GM12878 (cell line): ENCODE data around the gene CFLAR. TPM values are rescaled to one million over a fixed set of nuclear protein-coding genes. Genes with fewer than 3 reads are reported as not detected.

Experiments used
- ATF2 ChIP-seq: IDR thresholded peaks from 2 replicates; pipeline ENCODE4 v1.6.1; 2012; ENCODE audit warnings: low read length, inconsistent platforms
- HCFC1 ChIP-seq: fragments of 150-350 bp; IDR thresholded peaks from 2 replicates; pipeline ENCODE4 v1.6.1; 2014; ENCODE audit warnings: low read length
- JUNB ChIP-seq: IDR thresholded peaks from 2 replicates; pipeline ENCODE4 v1.6.1; 2016; ENCODE audit warnings: antibody characterized with exemption, mild to moderate bottlenecking
- MYB ChIP-seq: fragments of 150-350 bp; IDR thresholded peaks from 2 replicates; pipeline ENCODE4 v1.6.1; 2014; ENCODE audit warnings: mild to moderate bottlenecking, low read depth, low read length, borderline replicate concordance
- NFYB ChIP-seq: IDR thresholded peaks from 2 replicates; pipeline ENCODE4 v1.6.1; 2011; ENCODE audit warnings: low read depth, mild to moderate bottlenecking, low read length, improper control_type of control experiment, moderate library complexity; ENCODE audit not compliant: insufficient read depth
- PKNOX1 ChIP-seq: fragments of 450-650 bp; IDR thresholded peaks from 2 replicates; pipeline ENCODE4 v1.6.1; 2016; ENCODE audit warnings: mild to moderate bottlenecking
- POU2F2 ChIP-seq: IDR thresholded peaks from 3 replicates; pipeline ENCODE4 v1.6.1; 2011; ENCODE audit warnings: low read depth, mild to moderate bottlenecking, low read length, borderline replicate concordance
- PRDM15 ChIP-seq: fragments of 450-650 bp; formaldehyde crosslinking; IDR thresholded peaks from 2 replicates; pipeline ENCODE4 v1.4.0; 2020; ENCODE audit warnings: mild to moderate bottlenecking, moderate library complexity
- RELB ChIP-seq: fragments of 450-650 bp; IDR thresholded peaks from 2 replicates; pipeline ENCODE4 v1.6.1; 2017; ENCODE audit warnings: low read depth, mild to moderate bottlenecking, moderate library complexity
- SP1 ChIP-seq: IDR thresholded peaks from one replicate; pipeline ENCODE4 v1.6.1; 2011; ENCODE audit warnings: low read depth, low read length
- SRF ChIP-seq, 2 experiments: IDR thresholded peaks; 2 replicates each; pipeline ENCODE4 v1.6.1; 2011; ENCODE audit warnings: low read depth in 2 of 2, low read length in 2 of 2, mild to moderate bottlenecking in 1 of 2, moderate library complexity in 1 of 2
- TARDBP ChIP-seq: IDR thresholded peaks from 2 replicates; pipeline ENCODE4 v1.6.1; 2016; ENCODE audit warnings: borderline replicate concordance
- TCF3 ChIP-seq: IDR thresholded peaks from 2 replicates; pipeline ENCODE4 v1.6.1; 2012; ENCODE audit warnings: low read depth, mild to moderate bottlenecking, low read length, borderline replicate concordance; ENCODE audit not compliant: insufficient read depth
- WRNIP1 ChIP-seq: IDR thresholded peaks from 2 replicates; pipeline ENCODE4 v1.6.1; 2011; ENCODE audit warnings: low read depth, low read length, improper control_type of control experiment, borderline replicate concordance
- ZBTB4 ChIP-seq: fragments of 450-650 bp; formaldehyde crosslinking; IDR thresholded peaks from 2 replicates; pipeline ENCODE4 v1.4.0; 2022; ENCODE audit warnings: mild to moderate bottlenecking, moderate library complexity
- ZNF274 ChIP-seq: IDR thresholded peaks from one replicate; pipeline ENCODE4 v1.8.0; 2011; ENCODE audit not compliant: insufficient read length, insufficient read depth
- polyA plus RNA-seq, 11 experiments: library from polyadenylated mRNA; depleted of rRNA in 4 of 11; unstranded in 6 of 11; stranded (reverse) in 5 of 11; fragments of >200 nt; fragmentation: Nextera tagmentation in 4 of 11; fragmentation: Illumina TruSeq in 1 of 11; extraction: Ambion mirVana in 4 of 11; extraction: Trizol in 1 of 11; gene quantifications; 1 replicate in 1 of 11; 2 replicates in 10 of 11; pipeline versions ENCODE4 v1.2.1 to v1.2.3, GENCODE V29; 2011 to 2016; ENCODE audit warnings: inconsistent platforms in 2 of 11, missing spikeins in 2 of 11, low read depth in 1 of 11
- total RNA-seq, 4 experiments: library from RNA; depleted of rRNA in 3 of 4; stranded (reverse); fragments of >200 nt in 3 of 4; fragmentation: Illumina TruSeq in 1 of 4; extraction: Trizol in 1 of 4; gene quantifications; 2 replicates each; pipeline versions ENCODE4 v1.2.1 to v1.2.3, GENCODE V29; 2013 to 2021
- TF ChIP-seq, protein P1 (sequence below): IDR thresholded peaks from 2 replicates; pipeline ENCODE4 v1.6.1; 2011; ENCODE audit warnings: low read depth, low read length, improper control_type of control experiment, borderline replicate concordance

Gene CFLAR
- total and polyA plus RNA-seq, 10 of the 15 experiments (the other 5 are each of a cell fraction or from before 2014, with no cell fraction given), result 80.6 to 181 (median 101) TPM

DNA sequence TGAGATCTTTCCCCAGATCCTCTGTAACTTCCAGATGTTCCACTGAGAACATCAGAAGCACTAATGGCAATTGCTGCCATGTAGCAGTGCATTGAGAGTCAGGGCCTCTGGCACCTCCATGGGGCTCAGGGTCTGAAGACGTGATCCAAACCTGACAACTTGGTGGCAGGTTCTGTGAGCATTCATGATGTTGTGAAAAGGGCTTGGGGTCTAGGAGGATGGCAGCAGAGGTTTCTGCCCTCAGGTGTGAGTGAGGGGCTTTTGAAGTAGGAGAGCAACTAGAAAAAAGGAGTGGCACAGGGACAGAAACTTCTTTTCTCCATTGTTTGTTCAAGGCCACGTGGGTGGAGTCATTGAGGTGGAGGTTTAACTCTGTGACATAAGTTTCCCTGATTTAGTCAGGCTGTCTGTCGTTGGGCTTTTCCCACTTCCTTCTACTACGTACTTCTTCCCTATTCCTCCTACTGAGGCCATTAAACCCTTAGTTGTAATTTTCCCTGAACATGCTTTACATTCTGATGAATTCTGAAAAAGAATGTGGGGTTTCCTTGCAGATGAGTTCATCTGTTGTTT lies 13.1 kb downstream of the CFLAR start (continued):
- TF ChIP-seq PRDM15 (CRISPR knock-in tag), result no peak
- TF ChIP-seq ATF2, result peak; percentile 93
- TF ChIP-seq WRNIP1, result no peak; the same call in 1 of the 2 replicates
- TF ChIP-seq SRF (IDR thresholded peaks at IDR 0.05; ENCODE audit: low read depth in 2 of 2, low read length in 2 of 2), result 0 out of 4 replicates have a peak, but pooled peaks of 1 of the 2 experiments have one; percentile 43
- TF ChIP-seq JUNB, result peak; percentile 90
- TF ChIP-seq HCFC1, result no peak
- peak; percentile 91 for TF ChIP-seq RELB
- no peak for TF ChIP-seq NFYB
- TF ChIP-seq, protein P1, sequence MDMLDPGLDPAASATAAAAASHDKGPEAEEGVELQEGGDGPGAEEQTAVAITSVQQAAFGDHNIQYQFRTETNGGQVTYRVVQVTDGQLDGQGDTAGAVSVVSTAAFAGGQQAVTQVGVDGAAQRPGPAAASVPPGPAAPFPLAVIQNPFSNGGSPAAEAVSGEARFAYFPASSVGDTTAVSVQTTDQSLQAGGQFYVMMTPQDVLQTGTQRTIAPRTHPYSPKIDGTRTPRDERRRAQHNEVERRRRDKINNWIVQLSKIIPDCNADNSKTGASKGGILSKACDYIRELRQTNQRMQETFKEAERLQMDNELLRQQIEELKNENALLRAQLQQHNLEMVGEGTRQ, result peak; percentile 59
- no peak for TF ChIP-seq TARDBP
- TF ChIP-seq TCF3, result no peak
- TF ChIP-seq ZNF274, result no peak
- TF ChIP-seq SP1, result no peak
- no peak for TF ChIP-seq MYB
- no peak for TF ChIP-seq ZBTB4 (CRISPR knock-in tag)
- peak; percentile 42; the same call in 1 of the 2 replicates for TF ChIP-seq PKNOX1
- TF ChIP-seq POU2F2, result 0 out of 3 replicates have a peak, but pooled peaks have one; percentile 56
